SU-DHL-6 (cell line): ENCODE measurements around the gene MYRF.

Experiments used
- H2AFZ ChIP-seq: fragments of 200-600 bp; sonication (generic); 2 replicates; pipeline ENCODE4 v1.6.1; 2014; ENCODE audit warnings: low read depth, mild to moderate bottlenecking, moderate library complexity, mixed read lengths, antibody characterized with exemption, low read length; ENCODE audit not compliant: severe bottlenecking
- H3F3A ChIP-seq: fragments of 200-600 bp; shearing (Covaris generic); 2 replicates; pipeline ENCODE4 v1.6.0; 2016; ENCODE audit warnings: antibody characterized with exemption, mild to moderate bottlenecking; ENCODE audit not compliant: insufficient read depth
- H3K27ac ChIP-seq: fragments of 200-600 bp; sonication (generic); 2 replicates; pipeline ENCODE4 v1.5.1; 2016; ENCODE audit warnings: low read depth, mild to moderate bottlenecking, low read length, moderate library complexity, mixed read lengths
- H3K27me3 ChIP-seq: fragments of 200-600 bp; sonication (generic), shearing (Covaris generic); 2 replicates; pipeline ENCODE4 v1.6.0; 2014; ENCODE audit warnings: mild to moderate bottlenecking, low read length
- H3K36me3 ChIP-seq: fragments of 200-600 bp; sonication (generic); 2 replicates; pipeline ENCODE4 v1.6.1; 2014; ENCODE audit warnings: mild to moderate bottlenecking, low read length, mixed read lengths
- H3K4me2 ChIP-seq: fragments of 300-600, 200-600 bp; shearing (Covaris generic), sonication (generic); 2 replicates; pipeline ENCODE4 v1.6.0; 2014; ENCODE audit warnings: low read length, low read depth, mild to moderate bottlenecking; ENCODE audit not compliant: poor library complexity, severe bottlenecking
- H3K4me3 ChIP-seq: fragments of 200-600 bp; sonication (generic); 2 replicates; pipeline ENCODE4 v1.5.1; 2014; ENCODE audit warnings: antibody characterized with exemption, low read length, mild to moderate bottlenecking, mixed read lengths; ENCODE audit not compliant: insufficient read depth, poor library complexity, severe bottlenecking
- H3K79me2 ChIP-seq: fragments of 200-600 bp; sonication (generic); 2 replicates; pipeline ENCODE4 v1.6.1; 2014; ENCODE audit warnings: mild to moderate bottlenecking, low read length, moderate library complexity; ENCODE audit not compliant: insufficient read depth
- H3K9ac ChIP-seq: fragments of 200-600 bp; sonication (generic); 2 replicates; pipeline ENCODE4 v1.7.0; 2014; ENCODE audit warnings: mild to moderate bottlenecking, low read length
- H3K9me2 ChIP-seq: fragments of 200-600 bp; sonication (generic); replicated peaks from 2 replicates; pipeline ENCODE4 v1.6.1; 2014; ENCODE audit warnings: low read length; ENCODE audit not compliant: insufficient read depth
- H3K9me3 ChIP-seq: fragments of 200-600 bp; sonication (generic); 2 replicates; pipeline ENCODE4 v1.6.1; 2014; ENCODE audit warnings: low read length, mixed read lengths; ENCODE audit not compliant: insufficient read depth
- H4K20me1 ChIP-seq: fragments of 200-600 bp; sonication (generic); 2 replicates; pipeline ENCODE4 v1.6.1; 2014; ENCODE audit warnings: low read depth, mild to moderate bottlenecking, antibody characterized with exemption, low read length, moderate library complexity, mixed read lengths
- CTCF ChIP-seq: fragments of 200-600 bp; sonication (generic); IDR thresholded peaks from one replicate; pipeline ENCODE4 v1.5.1; 2017; ENCODE audit warnings: antibody characterized with exemption, mild to moderate bottlenecking, low read length, moderate library complexity; ENCODE audit not compliant: insufficient read depth, poor library complexity, severe bottlenecking
- EZH2phosphoT487 ChIP-seq: fragments of 200-600 bp; sonication (generic), shearing (Covaris generic); conservative IDR thresholded peaks from 2 replicates; pipeline ENCODE4 v1.6.1; 2018; ENCODE audit warnings: mild to moderate bottlenecking, antibody characterized with exemption, low read length, moderate library complexity, mixed read lengths

Gene MYRF

DNA sequence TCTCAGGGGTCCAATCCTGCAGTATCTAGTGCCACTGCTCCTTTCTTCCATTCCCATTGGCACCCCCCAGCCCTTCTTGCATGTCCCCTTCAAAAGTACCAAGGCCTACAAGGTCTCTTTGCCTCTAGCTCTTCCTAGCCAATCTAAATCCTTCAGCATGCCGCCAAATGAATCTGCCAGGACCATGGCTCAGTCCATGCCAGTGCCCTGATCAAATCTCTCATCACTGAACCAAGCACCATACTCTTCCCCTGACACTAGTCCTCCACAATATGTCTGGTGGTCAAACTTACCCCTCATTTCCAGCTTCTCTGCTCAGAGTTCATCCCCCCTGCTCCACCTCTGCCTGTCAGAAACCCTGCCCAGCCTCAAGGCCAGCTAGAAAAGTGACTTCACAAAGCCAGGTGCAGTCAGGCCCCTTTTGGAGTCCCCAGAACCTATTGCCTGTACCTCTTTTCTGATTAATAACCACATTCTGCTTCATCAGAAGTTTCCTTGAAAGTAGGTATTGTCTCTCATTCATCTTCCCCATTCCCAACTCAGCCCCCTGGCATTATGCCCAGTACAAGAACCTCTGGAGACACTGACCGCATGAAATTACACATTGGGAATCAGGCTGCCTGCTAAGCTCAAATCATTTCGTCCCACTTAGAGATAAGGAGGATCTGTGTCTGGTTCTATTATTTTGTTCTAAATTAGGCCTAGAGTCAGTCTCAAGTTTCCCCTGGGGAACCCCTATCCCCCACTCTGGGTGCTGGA, 51.6 kb downstream of the MYRF start:
- peaks cover 4% of the 10 kb centered on the region; the same call in 1 of the 2 replicates for H4K20me1 ChIP-seq
- H2AFZ ChIP-seq, result no peak overlapping the region
- peaks cover 9% of the 10 kb centered on the region; the same call in 1 of the 2 replicates for H3K36me3 ChIP-seq
- no peak for TF ChIP-seq EZH2phosphoT487
- no peak for TF ChIP-seq CTCF
- no peak overlapping the region for H3K4me3 ChIP-seq
- H3K9ac ChIP-seq, result no peak overlapping the region
- H3K27me3 ChIP-seq, result no peaks in the 10 kb centered on the region
- peaks cover 10% of the 10 kb centered on the region for H3K79me2 ChIP-seq
- peaks cover 25% of the 10 kb centered on the region for H3F3A ChIP-seq
- H3K4me2 ChIP-seq, result no peak overlapping the region
- no peaks in the 10 kb centered on the region for H3K9me2 ChIP-seq
- H3K9me3 ChIP-seq, result no peaks in the 10 kb centered on the region
- no peak overlapping the region for H3K27ac ChIP-seq

- 0 out of 2 replicates have a peak, but pooled peaks cover 6% of the 10 kb centered on the region for H3K36me3 ChIP-seq
- H2AFZ ChIP-seq, result no peak overlapping the region
Measured at GRCh38 chr11:61805146-61805545, 52.7 kb downstream of the MYRF start.

GRCh38 chr11:61806785-61807184, 54.3 kb downstream of the MYRF start:
- TF ChIP-seq CTCF, result no peak
- no peak for TF ChIP-seq EZH2phosphoT487
- 0 out of 2 replicates have a peak, but pooled peaks cover 6% of the 10 kb centered on the region for H3K36me3 ChIP-seq
- H3K27ac ChIP-seq, result no peak overlapping the region
- H3K9me3 ChIP-seq, result no peaks in the 10 kb centered on the region
- H3F3A ChIP-seq, result no peaks in the 10 kb centered on the region
- no peak overlapping the region for H2AFZ ChIP-seq
- no peaks in the 10 kb centered on the region for H4K20me1 ChIP-seq
- H3K4me2 ChIP-seq, result no peak overlapping the region
- H3K79me2 ChIP-seq, result no peaks in the 10 kb centered on the region
- H3K9ac ChIP-seq, result no peak overlapping the region
- H3K9me2 ChIP-seq, result no peaks in the 10 kb centered on the region
- H3K4me3 ChIP-seq, result no peak overlapping the region
- H3K27me3 ChIP-seq, result no peaks in the 10 kb centered on the region

More at GRCh38 chr11:61805146-61805545, 52.7 kb downstream of the MYRF start:
- H3K9me3 ChIP-seq, result no peaks in the 10 kb centered on the region
- no peak for TF ChIP-seq EZH2phosphoT487
- no peak for TF ChIP-seq CTCF
- H3K27me3 ChIP-seq, result no peaks in the 10 kb centered on the region
- no peaks in the 10 kb centered on the region for H3K79me2 ChIP-seq
- no peak overlapping the region for H3K4me3 ChIP-seq
- no peak overlapping the region for H3K4me2 ChIP-seq
- peaks cover 4% of the 10 kb centered on the region; the same call in 1 of the 2 replicates for H4K20me1 ChIP-seq
- H3K9me2 ChIP-seq, result no peaks in the 10 kb centered on the region
- no peak overlapping the region for H3K9ac ChIP-seq
- H3F3A ChIP-seq, result peaks cover 15% of the 10 kb centered on the region
- H3K27ac ChIP-seq, result no peak overlapping the region
